ENCODE measurements around the gene TSPAN1.

The TSPAN1 gene

GRCh38 chr1:46203738-46204405 lies 29.0 kb downstream of the TSPAN1 start:
- no peak for TF ChIP-seq CTCF (IDR thresholded peaks at IDR 0.05; ENCODE audit: borderline replicate concordance, insufficient read depth, low read depth, low read length)
- H3K4me3 ChIP-seq (ENCODE audit: low read depth, low read length): no peak overlapping the region

GRCh38 chr1:46204406-46204742 lies 29.5 kb downstream of the TSPAN1 start:
- H3K4me3 ChIP-seq (ENCODE audit: low read depth, low read length): no peak overlapping the region
- TF ChIP-seq CTCF (IDR thresholded peaks at IDR 0.05; ENCODE audit: borderline replicate concordance, insufficient read depth, low read depth, low read length): no peak

GRCh38 chr1:46205141-46205540 lies 30.3 kb downstream of the TSPAN1 start:
- no peak overlapping the region for H3K4me3 ChIP-seq (ENCODE audit: low read depth, low read length)
- TF ChIP-seq CTCF (IDR thresholded peaks at IDR 0.05; ENCODE audit: borderline replicate concordance, insufficient read depth, low read depth, low read length): no peak

- no peak for TF ChIP-seq CTCF (IDR thresholded peaks at IDR 0.05; ENCODE audit: borderline replicate concordance, insufficient read depth, low read depth, low read length)
- H3K4me3 ChIP-seq (ENCODE audit: low read depth, low read length): no peak overlapping the region
These were observed 30.9 kb downstream of the TSPAN1 start for GRCh38 chr1:46205791-46206190.

- no peak overlapping the region for H3K4me3 ChIP-seq (ENCODE audit: low read depth, low read length)
- no peak for TF ChIP-seq CTCF (IDR thresholded peaks at IDR 0.05; ENCODE audit: borderline replicate concordance, insufficient read depth, low read depth, low read length)
These were observed 31.5 kb downstream of the TSPAN1 start for GRCh38 chr1:46206399-46206798.

- no peak overlapping the region for H3K4me3 ChIP-seq (ENCODE audit: low read depth, low read length)
- TF ChIP-seq CTCF (IDR thresholded peaks at IDR 0.05; ENCODE audit: borderline replicate concordance, insufficient read depth, low read depth, low read length): no peak
These were observed 35.7 kb downstream of the TSPAN1 start for GRCh38 chr1:46210561-46210960.

GRCh38 chr1:46211051-46211450 lies 36.2 kb downstream of the TSPAN1 start:
- TF ChIP-seq CTCF (IDR thresholded peaks at IDR 0.05; ENCODE audit: borderline replicate concordance, insufficient read depth, low read depth, low read length): no peak
- H3K4me3 ChIP-seq (ENCODE audit: low read depth, low read length): no peak overlapping the region
